Mesodermal cell (in vitro differentiated cells): ENCODE measurements around the gene TMEM134.
"Not testable (repeated sequence)": the region's sequence is repeated elsewhere in the genome, so short reads cannot be mapped to it uniquely, and the experiment has no call there.

Source experiments
- H3K27ac ChIP-seq: 2 replicates; pipeline ENCODE4 v1.7.0; 2013; ENCODE audit warnings: mild to moderate bottlenecking, low read depth, low read length, moderate library complexity; ENCODE audit not compliant: severe bottlenecking
- H3K36me3 ChIP-seq: 2 replicates; pipeline ENCODE4 v1.7.1; 2013; ENCODE audit warnings: mild to moderate bottlenecking, low read length, moderate library complexity; ENCODE audit not compliant: control insufficient read depth, insufficient read depth
- H3K4me1 ChIP-seq: one replicate; pipeline ENCODE4 v1.7.1; 2013; ENCODE audit warnings: mild to moderate bottlenecking, low read length; ENCODE audit not compliant: insufficient read depth, control insufficient read depth, poor library complexity, severe bottlenecking
- H3K4me3 ChIP-seq: 2 replicates; pipeline ENCODE4 v1.7.0; 2013; ENCODE audit warnings: low read length, control low read depth, mild to moderate bottlenecking; ENCODE audit not compliant: insufficient read depth, poor library complexity, severe bottlenecking; ENCODE audit errors: extremely low read depth
- H3K9me3 ChIP-seq: 2 replicates; pipeline ENCODE4 v1.7.1; 2013; ENCODE audit warnings: mild to moderate bottlenecking, low read length, moderate library complexity; ENCODE audit not compliant: control insufficient read depth
- WGBS, 2 experiments: methylation state at CpG; one replicate each; pipeline ENCODE4 v1.1.5; 2013; ENCODE audit warnings: missing lambda C conversion rate in 2 of 2; ENCODE audit not compliant: insufficient coverage in 2 of 2; 5-methylcytosine and 5-hydroxymethylcytosine counted together

Gene TMEM134

DNA sequence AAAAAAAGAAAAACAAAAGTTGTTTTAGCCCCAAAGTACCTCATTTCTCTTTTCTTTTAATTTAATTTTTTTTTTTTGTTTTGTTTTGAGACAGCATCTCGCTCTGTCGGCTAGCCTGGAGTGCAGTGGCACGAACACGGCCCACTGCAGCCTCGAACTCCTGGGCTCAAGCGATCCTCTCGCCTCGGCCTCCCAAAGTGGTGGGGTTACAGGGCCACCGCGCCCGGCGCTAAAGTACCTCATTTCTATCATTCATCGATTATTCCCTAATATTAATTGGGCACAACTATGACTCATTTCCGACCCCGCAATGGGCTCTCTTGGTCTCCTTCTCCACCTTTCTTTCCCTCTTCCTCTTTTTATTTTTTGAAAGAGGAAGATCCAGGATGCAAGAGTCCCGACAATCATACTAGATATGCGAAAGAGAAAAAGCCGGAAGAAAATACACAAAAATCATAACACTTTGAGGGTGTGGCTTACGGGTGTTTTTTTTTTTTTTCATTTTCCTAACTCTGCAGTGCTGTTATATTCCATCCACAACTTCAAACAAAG is 13.3 kb upstream of the TMEM134 start:
- H3K27ac ChIP-seq, result no peak overlapping the region
- H3K4me3 ChIP-seq, result peak overlapping the region; percentile 46
- H3K9me3 ChIP-seq, result peaks cover 6% of the 10 kb centered on the region
- no peaks in the 10 kb centered on the region for H3K4me1 ChIP-seq
- 86 to 91% methylated on average over 12 to 14 of the region's 19 CpGs for WGBS, 2 experiments
- peaks cover 2% of the 10 kb centered on the region for H3K36me3 ChIP-seq

DNA sequence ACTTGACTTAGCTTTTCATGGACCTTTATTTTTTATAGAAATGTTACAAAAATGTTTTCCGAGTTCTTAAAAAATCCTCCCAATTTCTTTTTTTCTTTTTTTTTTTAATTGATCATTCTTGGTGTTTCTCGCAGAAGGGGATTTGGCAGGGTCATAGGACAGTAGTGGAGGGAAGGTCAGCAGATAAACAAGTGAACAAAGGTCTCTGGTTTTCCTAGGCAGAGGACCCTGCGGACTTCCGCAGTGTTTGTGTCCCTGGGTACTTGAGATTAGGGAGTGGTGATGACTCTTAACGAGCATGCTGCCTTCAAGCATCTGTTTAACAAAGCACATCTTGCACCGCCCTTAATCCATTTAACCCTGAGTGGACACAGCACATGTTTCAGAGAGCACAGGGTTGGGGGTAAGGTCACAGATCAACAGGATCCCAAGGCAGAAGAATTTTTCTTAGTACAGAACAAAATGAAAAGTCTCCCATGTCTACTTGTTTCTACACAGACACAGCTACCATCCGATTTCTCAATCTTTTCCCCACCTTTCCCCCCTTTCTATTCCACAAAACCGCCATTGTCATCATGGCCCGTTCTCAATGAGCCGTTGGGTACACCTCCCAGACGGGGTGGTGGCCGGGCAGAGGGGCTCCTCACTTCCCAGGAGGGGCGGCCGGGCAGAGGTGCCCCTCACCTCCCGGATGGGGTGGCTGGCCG is 8.4 kb upstream of the TMEM134 start:
- not testable (repeated sequence) for H3K4me1 ChIP-seq, H3K9me3 ChIP-seq, H3K4me3 ChIP-seq, H3K36me3 ChIP-seq, H3K27ac ChIP-seq
- WGBS, 2 experiments, result 94% methylated on average over 2 to 10 of the region's 16 CpGs

DNA sequence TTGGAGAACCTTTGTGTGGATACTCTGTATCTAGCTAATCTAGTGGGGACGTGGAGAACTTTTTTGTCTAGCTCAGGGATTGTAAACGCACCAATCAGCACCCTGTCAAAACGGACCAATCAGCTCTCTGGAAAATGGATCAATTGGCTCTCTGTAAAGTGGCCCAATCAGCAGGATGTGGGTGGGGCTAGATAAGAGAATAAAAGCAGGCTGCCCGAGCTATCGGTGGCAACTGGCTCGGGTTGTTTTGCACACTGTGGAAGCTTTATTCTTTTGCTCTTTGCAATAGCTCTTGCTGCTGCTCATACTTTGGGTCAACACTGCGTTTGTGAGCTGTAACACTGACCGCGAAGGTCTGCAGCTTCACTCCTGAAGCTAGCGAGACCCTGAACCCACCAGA is 7.6 kb upstream of the TMEM134 start:
- not testable (repeated sequence) for H3K9me3 ChIP-seq, H3K4me1 ChIP-seq, H3K4me3 ChIP-seq, H3K27ac ChIP-seq, H3K36me3 ChIP-seq
- WGBS, 2 experiments, result 95 to 96% methylated on average over 10 of the region's 10 CpGs

DNA sequence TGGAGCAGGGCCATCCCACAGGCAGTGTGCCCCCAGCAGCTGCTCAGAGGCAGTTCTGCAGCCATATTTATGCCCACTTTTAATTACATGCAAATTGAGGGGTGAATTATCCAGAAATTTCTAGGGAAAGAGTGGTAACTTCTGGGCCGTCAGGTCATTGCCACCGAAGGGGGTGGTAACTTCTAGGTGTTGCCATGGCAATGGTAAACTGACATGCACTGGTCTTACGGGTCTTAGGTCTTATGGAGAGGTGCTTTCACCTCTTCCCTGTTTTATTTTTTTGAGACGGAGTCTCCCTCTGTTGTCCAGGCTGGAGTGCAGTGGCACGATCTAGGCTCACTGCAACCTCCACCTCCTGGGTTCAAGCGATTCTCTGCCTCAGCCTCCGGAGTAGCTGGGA is 3.8 kb upstream of the TMEM134 start:
- Histone ChIP-seq H3K4me3 (no peak overlapping the region), H3K36me3 (no peaks in the 10 kb centered on the region), H3K4me1 (peaks cover 6% of the 10 kb centered on the region), H3K9me3 (no peaks in the 10 kb centered on the region), H3K27ac (no peak overlapping the region)
- 82 to 86% methylated on average over 6 to 7 of the region's 7 CpGs for WGBS, 2 experiments

DNA sequence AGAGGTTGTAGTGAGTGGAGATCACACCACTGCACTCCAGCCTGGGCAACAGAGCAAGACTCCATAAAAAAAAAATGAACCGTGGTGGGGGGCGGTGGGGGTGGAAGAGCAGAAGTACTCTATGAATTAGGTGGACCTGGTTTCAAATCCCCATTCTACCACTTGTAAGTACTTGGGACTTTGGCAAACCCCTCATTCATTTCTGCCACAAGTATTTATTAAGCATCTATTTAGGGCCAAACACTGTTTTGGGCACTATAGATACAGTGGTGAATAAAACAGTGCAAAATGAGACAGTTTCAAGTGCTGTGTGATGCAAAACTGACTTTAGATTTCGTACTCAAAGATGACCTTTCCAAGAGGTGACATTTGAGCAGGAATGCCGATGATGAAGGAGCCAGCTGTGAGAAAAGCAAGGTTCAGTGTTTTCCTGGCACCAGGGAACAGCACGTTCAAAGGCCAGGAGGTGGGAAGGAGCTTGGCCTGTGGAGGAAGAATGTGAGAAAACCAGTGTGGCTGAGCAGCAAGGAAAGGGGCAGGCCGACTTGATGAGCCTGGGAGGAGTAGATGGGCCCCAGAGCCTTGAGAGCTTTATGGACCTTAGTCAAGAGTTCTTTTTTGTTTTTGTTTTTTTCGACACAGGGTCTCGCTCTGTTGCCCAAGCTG is 1.4 kb upstream of the TMEM134 start:
- Histone ChIP-seq H3K4me3 (no peak overlapping the region), H3K9me3 (no peaks in the 10 kb centered on the region), H3K36me3 (no peaks in the 10 kb centered on the region), H3K27ac (no peak overlapping the region), H3K4me1 (peaks cover 6% of the 10 kb centered on the region)
- 80 to 90% methylated on average over 5 to 8 of the region's 8 CpGs for WGBS, 2 experiments

DNA sequence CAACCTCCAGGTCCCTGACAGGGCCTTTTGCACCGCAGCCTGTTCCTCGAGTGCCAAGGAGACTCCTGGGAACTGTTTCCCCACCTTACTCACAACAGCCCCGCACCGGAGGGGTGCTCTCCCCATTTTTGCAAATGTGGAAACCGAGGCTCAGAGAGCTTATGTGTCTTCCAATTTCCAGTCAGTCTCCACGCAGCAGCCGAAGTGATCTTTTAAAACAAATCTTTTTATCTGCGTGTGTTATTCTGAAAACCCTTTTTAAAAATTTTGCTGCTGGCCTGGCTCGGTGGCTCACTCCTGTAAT is 409 bp upstream of the TMEM134 start:
- 46 to 52% methylated on average over 9 of the region's 9 CpGs for WGBS, 2 experiments

DNA sequence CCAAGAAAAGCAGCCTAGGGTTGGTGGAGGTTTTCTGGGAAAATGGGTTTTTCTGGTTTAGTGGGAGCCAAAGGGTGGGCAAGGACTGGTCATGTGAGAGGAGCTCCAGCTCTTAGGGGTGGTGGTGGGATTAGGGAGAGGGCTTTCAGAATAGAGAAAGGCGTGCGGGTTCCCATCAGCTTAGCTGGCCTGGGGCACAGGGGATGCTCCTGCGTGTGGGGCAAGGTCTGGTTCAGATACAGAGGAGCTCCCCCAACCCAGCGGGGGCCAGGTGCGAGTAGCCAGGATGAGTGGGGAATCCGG is 644 bp downstream of the TMEM134 start:
- Histone ChIP-seq H3K4me3 (peak overlapping the region; percentile 85), H3K27ac (no peak overlapping the region), H3K9me3 (no peaks in the 10 kb centered on the region), H3K36me3 (no peaks in the 10 kb centered on the region), H3K4me1 (peaks cover 13% of the 10 kb centered on the region)
- 10 to 28% methylated on average over 4 to 6 of the region's 6 CpGs for WGBS, 2 experiments

More for the DNA sequence above, 409 bp upstream of the TMEM134 start:
- H3K9me3 ChIP-seq, result no peaks in the 10 kb centered on the region
- peak overlapping the region; percentile 85 for H3K4me3 ChIP-seq
- peak overlapping the region; percentile 45 for H3K27ac ChIP-seq
- peaks cover 9% of the 10 kb centered on the region for H3K4me1 ChIP-seq
- H3K36me3 ChIP-seq, result no peaks in the 10 kb centered on the region

DNA sequence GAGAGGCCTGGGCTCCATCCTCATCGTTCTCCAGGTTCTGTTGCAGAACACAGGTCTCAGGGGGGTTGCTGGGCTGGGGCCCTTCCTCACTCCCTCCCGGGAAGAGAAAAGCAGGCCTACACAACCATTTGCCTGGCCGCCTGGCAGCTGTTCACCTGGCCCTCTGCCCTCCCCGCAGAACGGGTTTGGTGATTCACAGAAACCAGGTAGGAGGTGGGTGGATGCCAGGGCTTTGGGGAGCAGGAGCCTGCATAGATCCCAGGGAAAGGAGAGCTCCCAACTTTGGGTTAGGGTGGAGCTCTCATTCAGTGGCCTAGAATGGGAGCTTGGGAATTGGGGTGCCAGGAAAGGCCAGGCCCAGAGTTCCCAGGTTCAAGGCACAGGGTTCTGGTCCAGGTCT is 995 bp downstream of the TMEM134 start:
- 79 to 81% methylated on average over 5 of the region's 5 CpGs for WGBS, 2 experiments
- Histone ChIP-seq H3K4me1 (peaks cover 13% of the 10 kb centered on the region), H3K9me3 (no peaks in the 10 kb centered on the region), H3K36me3 (no peaks in the 10 kb centered on the region), H3K4me3 (peak overlapping the region; percentile 85), H3K27ac (no peak overlapping the region)

DNA sequence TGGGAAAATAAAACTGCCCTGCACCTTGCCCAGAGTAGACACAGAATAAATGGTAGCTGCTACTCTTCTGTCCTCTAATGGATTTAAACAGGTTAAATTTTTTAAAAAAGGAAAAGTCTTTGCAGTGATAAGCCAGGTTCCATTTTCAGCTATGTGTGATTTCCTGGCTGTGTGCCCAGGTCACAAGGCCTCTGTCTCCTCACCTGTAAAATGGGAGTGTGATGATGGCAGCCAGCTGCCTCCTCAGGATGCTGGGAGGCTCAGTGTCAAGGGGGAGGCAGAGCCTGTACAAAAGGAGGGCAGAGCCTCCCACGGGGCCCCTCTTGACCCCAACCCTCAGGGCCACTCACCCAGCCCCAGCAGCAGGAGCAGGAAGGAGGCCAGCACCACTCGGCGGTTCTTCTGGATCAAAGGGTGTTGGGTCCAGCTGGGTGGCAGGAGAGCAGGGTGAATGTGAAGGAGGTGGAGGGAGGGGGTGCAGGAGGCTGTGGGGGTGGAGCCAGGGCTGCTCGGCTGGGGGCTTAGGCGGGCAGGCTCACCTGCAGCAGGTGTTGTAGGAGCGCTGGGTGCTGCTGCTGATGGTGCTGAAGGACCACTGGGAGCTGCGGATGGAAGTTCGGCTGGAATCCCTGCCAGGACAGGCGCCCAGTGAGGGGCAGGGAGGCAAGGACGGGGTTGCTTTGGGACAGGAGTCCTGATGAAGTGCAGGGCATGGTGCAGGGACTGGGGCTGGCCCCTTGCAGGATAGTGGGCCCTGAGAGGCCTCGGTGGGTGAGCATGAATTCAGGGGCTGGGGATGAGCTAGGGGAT is 1.9 kb downstream of the TMEM134 start:
- no peak overlapping the region for H3K4me3 ChIP-seq
- WGBS, 2 experiments, result 88 to 91% methylated on average over 6 to 10 of the region's 11 CpGs
- peaks cover 13% of the 10 kb centered on the region for H3K4me1 ChIP-seq
- no peak overlapping the region for H3K27ac ChIP-seq
- H3K9me3 ChIP-seq, result no peaks in the 10 kb centered on the region
- H3K36me3 ChIP-seq, result no peaks in the 10 kb centered on the region

DNA sequence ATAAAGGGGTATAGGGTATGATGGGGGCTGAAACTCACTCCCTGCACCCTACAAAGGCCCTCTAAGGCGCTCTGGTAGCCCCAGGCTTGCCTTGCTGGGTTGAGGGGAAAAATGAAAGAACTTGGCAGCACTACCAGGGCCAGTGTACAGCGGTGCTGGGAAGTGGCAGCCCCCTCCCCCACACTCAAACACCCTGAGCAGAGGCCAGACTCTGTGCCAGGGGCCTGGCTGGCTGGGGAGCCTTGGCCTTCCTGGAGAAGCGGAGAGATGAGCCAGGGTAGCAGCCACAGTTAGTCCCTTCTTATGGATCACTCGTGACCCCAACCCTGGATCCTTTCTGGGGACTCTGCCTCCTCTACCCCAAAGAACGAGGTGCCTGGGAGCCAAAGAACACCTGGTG is 2.7 kb downstream of the TMEM134 start:
- WGBS, 2 experiments, result 80 to 92% methylated on average over 1 to 2 of the region's 5 CpGs
- Histone ChIP-seq H3K27ac (no peak overlapping the region), H3K4me1 (peaks cover 13% of the 10 kb centered on the region), H3K9me3 (no peaks in the 10 kb centered on the region), H3K4me3 (no peak overlapping the region), H3K36me3 (no peaks in the 10 kb centered on the region)
